Vein endothelial cell (primary cell): ENCODE results near the gene BACH1. TPM values are rescaled to one million over a fixed set of nuclear protein-coding genes. Genes with fewer than 3 reads are reported as not detected.

Source experiments
- total RNA-seq: library from RNA; depleted of rRNA; stranded (reverse); fragments of >200 nt; gene quantifications from 2 replicates; pipeline ENCODE4 v1.2.3, GENCODE V29; 2012

Gene BACH1
- total RNA-seq: 26.0 and 29.1 TPM in 2 replicates

GRCh38 chr21:29298348-29299045 lies at the start of gene BACH1:
TSS of gene BACH1 (plus strand) at chr21:29298922. CDS start at chr21:29321281, 22,359 bp downstream.

Other genes with a start within 250 kb of the BACH1 start
- 241 and 253 TPM in 2 replicates for gene CCT8, start 225.3 kb upstream of the BACH1 start, total RNA-seq
- 5.2 and 6.7 TPM in 2 replicates for gene MAP3K7CL, start 168.3 kb upstream of the BACH1 start, total RNA-seq